HCT116 (cell line): Measurements from ENCODE around the gene UBAP2.

Source experiments
- EGR1 ChIP-seq: IDR thresholded peaks from 2 replicates; pipeline ENCODE4 v1.6.1; 2012; ENCODE audit warnings: low read depth
- ELF1 ChIP-seq: IDR thresholded peaks from 2 replicates; pipeline ENCODE4 v1.6.1; 2012; ENCODE audit warnings: low read depth, borderline replicate concordance
- SIN3A ChIP-seq: IDR thresholded peaks from 2 replicates; pipeline ENCODE4 v1.6.1; 2012; ENCODE audit warnings: low read depth
- TF ChIP-seq, protein P1 (sequence below), 3 experiments: fragments of 200-600 bp in 1 of 3; sonication (generic) in 1 of 3; IDR thresholded peaks in 2 of 3; conservative IDR thresholded peaks in 1 of 3; 2 replicates each; pipeline ENCODE4 v1.5.1; 2012 to 2017; ENCODE audit warnings: low read depth in 2 of 3, low read length in 2 of 3, antibody characterized with exemption in 1 of 3, borderline replicate concordance in 1 of 3, control low read depth in 1 of 3, mild to moderate bottlenecking in 1 of 3, mixed read lengths in 1 of 3, mixed run types in 1 of 3, moderate library complexity in 1 of 3; ENCODE audit not compliant: insufficient read depth in 1 of 3

DNA sequence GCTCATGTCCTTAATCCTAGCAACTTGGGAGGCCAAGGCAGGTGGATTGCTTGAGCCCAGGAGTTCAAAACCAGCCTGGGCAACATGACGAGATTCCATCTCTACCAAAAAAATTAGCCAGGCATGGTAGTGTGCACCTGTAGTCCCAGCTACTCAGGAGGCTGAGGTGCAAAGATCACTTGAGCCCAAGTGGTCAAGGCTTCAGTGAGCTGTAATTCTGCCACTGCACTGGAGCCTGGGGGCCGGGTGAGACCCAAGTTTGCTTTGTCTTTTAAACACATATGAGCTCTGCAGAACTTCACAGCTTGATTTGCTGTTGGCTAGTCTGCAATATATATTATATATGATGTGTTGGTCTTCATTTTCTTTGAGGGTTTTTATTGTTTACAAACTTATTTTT lies 141.9 kb downstream of the UBAP2 start:
- TF ChIP-seq, protein P1, sequence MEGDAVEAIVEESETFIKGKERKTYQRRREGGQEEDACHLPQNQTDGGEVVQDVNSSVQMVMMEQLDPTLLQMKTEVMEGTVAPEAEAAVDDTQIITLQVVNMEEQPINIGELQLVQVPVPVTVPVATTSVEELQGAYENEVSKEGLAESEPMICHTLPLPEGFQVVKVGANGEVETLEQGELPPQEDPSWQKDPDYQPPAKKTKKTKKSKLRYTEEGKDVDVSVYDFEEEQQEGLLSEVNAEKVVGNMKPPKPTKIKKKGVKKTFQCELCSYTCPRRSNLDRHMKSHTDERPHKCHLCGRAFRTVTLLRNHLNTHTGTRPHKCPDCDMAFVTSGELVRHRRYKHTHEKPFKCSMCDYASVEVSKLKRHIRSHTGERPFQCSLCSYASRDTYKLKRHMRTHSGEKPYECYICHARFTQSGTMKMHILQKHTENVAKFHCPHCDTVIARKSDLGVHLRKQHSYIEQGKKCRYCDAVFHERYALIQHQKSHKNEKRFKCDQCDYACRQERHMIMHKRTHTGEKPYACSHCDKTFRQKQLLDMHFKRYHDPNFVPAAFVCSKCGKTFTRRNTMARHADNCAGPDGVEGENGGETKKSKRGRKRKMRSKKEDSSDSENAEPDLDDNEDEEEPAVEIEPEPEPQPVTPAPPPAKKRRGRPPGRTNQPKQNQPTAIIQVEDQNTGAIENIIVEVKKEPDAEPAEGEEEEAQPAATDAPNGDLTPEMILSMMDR (IDR thresholded peaks at IDR 0.05 in 2 of 3, conservative IDR thresholded peaks at IDR 0.05 in 1 of 3; ENCODE audit: borderline replicate concordance in 1 of 3, insufficient read depth in 1 of 3, low read depth in 2 of 3, low read length in 2 of 3): no peak
- no peak for TF ChIP-seq ELF1
- no peak for TF ChIP-seq SIN3A
- TF ChIP-seq EGR1: no peak
